HG02981 (cell line): ENCODE data around the gene GLI1.
A peak's percentile ranks its signal among the peaks of the same experiment; 100 is the strongest.
"Not testable (repeated sequence)": the region's sequence is repeated elsewhere in the genome, so short reads cannot be mapped to it uniquely, and the experiment has no call there.

Source experiments
- ATAC-seq: cut with Tn5 transposase; IDR thresholded peaks from one replicate; pipeline ENCODE4 v1.9.1; 2021; ENCODE audit warnings: mild to moderate bottlenecking, moderate library complexity; ENCODE audit not compliant: unreplicated experiment

Gene GLI1

GRCh38 chr12:57441393-57441792 lies 18.2 kb upstream of the GLI1 start:
- ATAC-seq, result not testable (repeated sequence)

GRCh38 chr12:57441846-57442427 lies 17.6 kb upstream of the GLI1 start:
- ATAC-seq, result no peak

GRCh38 chr12:57444337-57444736 lies 15.2 kb upstream of the GLI1 start:
- ATAC-seq, result not testable (repeated sequence)

- ATAC-seq, result no peak
Measured at GRCh38 chr12:57444744-57445143, 14.8 kb upstream of the GLI1 start.

- ATAC-seq, result no peak
Measured at GRCh38 chr12:57446292-57446960, 13.2 kb upstream of the GLI1 start.

- ATAC-seq, result no peak
Measured at GRCh38 chr12:57448669-57449068, 10.9 kb upstream of the GLI1 start.

- no peak for ATAC-seq
Measured at GRCh38 chr12:57449375-57449774, 10.2 kb upstream of the GLI1 start.

GRCh38 chr12:57450057-57450456 lies 9.5 kb upstream of the GLI1 start:
- ATAC-seq, result no peak

- ATAC-seq, result no peak
Measured at GRCh38 chr12:57451233-57451778, 8.3 kb upstream of the GLI1 start.

GRCh38 chr12:57452181-57452936 lies 7.2 kb upstream of the GLI1 start:
- no peak for ATAC-seq

GRCh38 chr12:57452937-57453509 lies 6.6 kb upstream of the GLI1 start:
- ATAC-seq, result no peak

- no peak for ATAC-seq
Measured at GRCh38 chr12:57454213-57454565, 5.4 kb upstream of the GLI1 start.

GRCh38 chr12:57454566-57455373 lies 4.8 kb upstream of the GLI1 start, which contains the start of gene INHBE:
Gene INHBE, plus strand, starts transcription at chr12:57455307. Its CDS starts 230 bp downstream, at chr12:57455537.
- no peak for ATAC-seq

- no peak for ATAC-seq
Measured at GRCh38 chr12:57455374-57456144, 4.0 kb upstream of the GLI1 start.

- no peak for ATAC-seq
Measured at GRCh38 chr12:57456145-57456700, 3.4 kb upstream of the GLI1 start.

- ATAC-seq, result no peak
Measured at GRCh38 chr12:57456737-57457490, 2.7 kb upstream of the GLI1 start.

GRCh38 chr12:57458665-57459054 lies 925 bp upstream of the GLI1 start:
- ATAC-seq, result no peak

GRCh38 chr12:57459055-57459749 lies 383 bp upstream of the GLI1 start:
- peak; percentile 50 for ATAC-seq
